CD8-positive, alpha-beta memory T cell (primary cell): ENCODE results near the gene AKAP13. TPM values are rescaled to one million over a fixed set of nuclear protein-coding genes. Genes with fewer than 3 reads are reported as not detected.

Source experiments
- CTCF ChIA-PET: fragments of 350-600 bp; sonication (Branson Sonifier 250); formaldehyde crosslinking; loops from one replicate; lab custom pipeline; 2021; ENCODE audit warnings: antibody characterized with exemption; lab: Charles Lee
- POLR2A ChIA-PET: fragments of 350-600 bp; sonication (Branson Sonifier 250); formaldehyde crosslinking; loops from one replicate; lab custom pipeline; 2021; ENCODE audit warnings: antibody characterized with exemption; lab: Charles Lee
- DNase-seq, 5 donors: peaks; one replicate each; pipeline versions ENCODE4 v3.0.0 to v3.0.0-alpha.2; 2020 to 2022; ENCODE audit warnings: mixed read lengths in 1 of 5
- H3K27ac ChIP-seq: one replicate; pipeline ENCODE4 v1.7.0; 2013; ENCODE audit warnings: low read depth, mild to moderate bottlenecking, low read length, moderate library complexity
- H3K27me3 ChIP-seq: 2 replicates; pipeline ENCODE4 v1.7.0; 2013; ENCODE audit warnings: low read length, mild to moderate bottlenecking; ENCODE audit not compliant: insufficient read depth, poor library complexity, severe bottlenecking
- H3K36me3 ChIP-seq: 2 replicates; pipeline ENCODE4 v1.7.0; 2013; ENCODE audit warnings: mild to moderate bottlenecking, low read length, moderate library complexity; ENCODE audit not compliant: insufficient read depth
- H3K4me1 ChIP-seq: 2 replicates; pipeline ENCODE4 v1.7.0; 2013; ENCODE audit warnings: mild to moderate bottlenecking, low read length, moderate library complexity; ENCODE audit not compliant: insufficient read depth
- H3K4me3 ChIP-seq: 2 replicates; pipeline ENCODE4 v1.7.0; 2013; ENCODE audit warnings: mild to moderate bottlenecking, low read length
- H3K9me3 ChIP-seq: 2 replicates; pipeline ENCODE4 v1.7.0; 2013; ENCODE audit warnings: mild to moderate bottlenecking, low read length
- H3K27ac Mint-ChIP-seq, 8 donors: one replicate each; pipeline ENCODE4 v1.8.0; 2020 to 2021; ENCODE audit warnings: mixed read lengths in 8 of 8, mild to moderate bottlenecking in 6 of 8, inconsistent platforms in 3 of 8, moderate library complexity in 3 of 8
- H3K27me3 Mint-ChIP-seq, 2 donors: one replicate each; pipeline ENCODE4 v1.8.0; 2020 to 2021; ENCODE audit warnings: mixed read lengths in 2 of 2, mild to moderate bottlenecking in 1 of 2, moderate library complexity in 1 of 2
- H3K36me3 Mint-ChIP-seq, 3 donors: one replicate each; pipeline ENCODE4 v1.8.0; 2020 to 2021; ENCODE audit warnings: mixed read lengths in 3 of 3, inconsistent platforms in 1 of 3, mild to moderate bottlenecking in 1 of 3
- H3K4me1 Mint-ChIP-seq, 3 donors: one replicate each; pipeline ENCODE4 v1.8.0; 2020 to 2021; ENCODE audit warnings: mixed read lengths in 3 of 3, inconsistent platforms in 1 of 3, mild to moderate bottlenecking in 1 of 3
- H3K4me3 Mint-ChIP-seq, 7 donors: one replicate each; pipeline ENCODE4 v1.8.0; 2020 to 2021; ENCODE audit warnings: mixed read lengths in 7 of 7, mild to moderate bottlenecking in 6 of 7, moderate library complexity in 4 of 7, inconsistent platforms in 2 of 7
- H3K9me3 Mint-ChIP-seq, 5 donors: one replicate each; pipeline ENCODE4 v1.8.0; 2020 to 2022; ENCODE audit warnings: mixed read lengths in 5 of 5, mild to moderate bottlenecking in 3 of 5, moderate library complexity in 2 of 5, inconsistent platforms in 1 of 5
- polyA plus RNA-seq: library from polyadenylated mRNA; unstranded; fragments of 300-500 nt; fragmentation: Illumina TruSeq; gene quantifications from one replicate; pipeline ENCODE4 v1.2.3, GENCODE V29; 2021
- total RNA-seq, 2 experiments: library from RNA; stranded (reverse); gene quantifications; one replicate each; pipeline ENCODE4 v1.2.3, GENCODE V29; 2021

The AKAP13 gene
- total and polyA plus RNA-seq, 3 experiments from 2014 or later: 109 to 234 (median 113) TPM

DNA sequence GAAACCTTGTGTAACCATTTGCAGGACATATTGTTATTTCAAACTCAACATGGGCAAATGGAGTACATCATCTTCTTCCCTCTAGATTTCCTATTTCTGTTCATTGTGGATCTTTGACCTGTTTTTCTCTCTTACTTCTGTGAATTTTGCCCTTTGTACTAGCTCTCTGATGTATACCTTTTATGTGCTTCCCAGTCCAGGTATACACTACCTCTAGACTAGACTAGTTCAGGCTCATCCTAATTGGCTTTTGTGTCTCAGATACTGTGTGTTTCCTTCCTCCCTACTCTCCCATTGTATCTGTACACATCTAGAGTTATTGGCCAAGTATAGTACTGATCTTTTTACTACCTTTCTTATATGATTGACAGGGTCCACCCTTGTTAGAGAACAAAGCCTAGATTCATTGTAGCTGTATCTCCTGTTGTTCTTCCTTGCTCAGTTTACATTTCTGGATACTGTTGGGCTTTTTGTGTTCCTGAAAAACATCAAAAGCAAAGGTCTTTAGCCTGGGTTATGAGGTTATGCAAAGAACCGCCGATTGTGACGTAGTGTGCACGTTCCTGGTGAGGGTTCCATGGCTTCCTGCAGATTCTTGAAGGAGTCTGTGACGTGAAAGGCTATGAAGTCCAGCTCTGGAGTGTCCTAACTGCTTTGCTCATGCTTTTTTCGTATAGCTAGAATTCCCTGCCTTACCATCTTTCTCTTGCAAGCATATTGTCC, 247.0 kb downstream of the AKAP13 start:
- H3K4me1 Mint-ChIP-seq: peaks cover 30 to 73% (median 69%) of the 10 kb centered on the region in 3 donors
- no peaks in the 10 kb centered on the region for H3K27me3 Mint-ChIP-seq
- Histone ChIP-seq H3K4me3 (no peak overlapping the region), H3K27me3 (no peaks in the 10 kb centered on the region), H3K4me1 (peaks cover 34% of the 10 kb centered on the region), H3K9me3 (no peaks in the 10 kb centered on the region), H3K27ac (no peak overlapping the region), H3K36me3 (no peaks in the 10 kb centered on the region)
- ChIA-PET POLR2A (interaction anchor here (1.4 to 4.7 kb wide), 2 partner anchors 18 to 64 kb away, joined by 5 to 25 read pairs; no protein-coding TSS in a partner anchor), CTCF (interaction anchor here (0.8 to 1.2 kb wide), 3 partner anchors 9 to 129 kb away, joined by 3 read pairs; no protein-coding TSS in a partner anchor)
- no peak for DNase-seq
- H3K36me3 Mint-ChIP-seq: peaks cover 0 to 51% (median 16%) of the 10 kb centered on the region in 3 donors
- H3K9me3 Mint-ChIP-seq: no peaks in the 10 kb centered on the region
- peak overlapping the region in 5 of 8 donors; percentile 13 to 82 (median 64) for H3K27ac Mint-ChIP-seq
- no peak overlapping the region for H3K4me3 Mint-ChIP-seq

DNA sequence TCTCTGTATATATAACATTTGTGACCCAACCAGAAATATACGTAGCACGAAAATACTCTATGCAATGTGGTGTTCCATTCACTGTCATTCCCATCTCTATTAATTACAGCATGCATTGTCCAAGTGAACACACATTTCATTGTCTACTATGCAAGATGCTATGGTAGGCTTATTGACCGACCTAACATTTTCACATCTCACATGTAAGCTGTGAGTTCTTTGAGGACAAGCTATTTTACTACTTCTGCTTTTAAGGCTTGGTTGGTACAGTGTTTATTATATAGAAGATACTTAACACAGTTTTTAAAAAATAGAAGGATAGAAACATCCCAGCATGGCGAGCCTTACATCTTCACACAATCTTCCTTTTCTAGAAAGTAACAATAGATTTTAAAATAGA, 249.9 kb downstream of the AKAP13 start:
- peak overlapping the region in 4 of 8 donors; percentile 26 to 96 (median 48) for H3K27ac Mint-ChIP-seq
- no peaks in the 10 kb centered on the region for H3K9me3 Mint-ChIP-seq
- H3K27me3 ChIP-seq: no peaks in the 10 kb centered on the region
- no peaks in the 10 kb centered on the region for H3K36me3 ChIP-seq
- CTCF ChIA-PET: interaction anchor here (1.1 kb wide), 1 partner anchor 77 kb away, joined by 3 read pairs; no protein-coding TSS in a partner anchor
- no peak overlapping the region for H3K4me3 Mint-ChIP-seq
- no peak overlapping the region for H3K27ac ChIP-seq
- H3K36me3 Mint-ChIP-seq: peaks cover 0 to 55% (median 18%) of the 10 kb centered on the region in 3 donors
- DNase-seq: no peak
- H3K27me3 Mint-ChIP-seq: no peaks in the 10 kb centered on the region
- H3K4me1 Mint-ChIP-seq: peaks cover 49 to 59% (median 52%) of the 10 kb centered on the region in 3 donors
- H3K9me3 ChIP-seq: no peaks in the 10 kb centered on the region
- H3K4me3 ChIP-seq: no peak overlapping the region
- POLR2A ChIA-PET: no interaction called here
- H3K4me1 ChIP-seq: peaks cover 15% of the 10 kb centered on the region

DNA sequence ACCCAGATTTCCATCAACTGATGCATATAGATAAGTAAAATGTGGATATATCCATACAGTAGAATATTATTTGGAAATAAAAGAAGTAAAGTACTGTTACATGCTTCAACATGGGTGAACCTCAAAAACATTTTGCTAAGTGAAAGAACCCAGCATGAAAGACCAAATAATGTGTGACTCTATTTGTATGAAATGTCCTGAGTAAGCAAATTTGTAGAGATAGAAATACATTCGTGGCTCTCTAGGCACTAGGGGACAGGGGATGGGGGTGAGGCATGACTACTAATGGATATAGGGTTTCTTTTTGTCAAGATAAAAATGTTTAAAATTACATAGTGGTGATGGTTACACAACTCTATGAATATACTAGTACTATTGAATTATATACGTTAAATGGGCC, 250.6 kb downstream of the AKAP13 start:
- CTCF ChIA-PET: no interaction called here
- Mint-ChIP-seq H3K36me3 (peaks cover 0 to 55% (median 21%) of the 10 kb centered on the region in 3 donors), H3K27me3 (no peaks in the 10 kb centered on the region), H3K9me3 (no peaks in the 10 kb centered on the region), H3K4me1 (peaks cover 49 to 57% (median 54%) of the 10 kb centered on the region in 3 donors), H3K27ac (peak overlapping the region in 2 of 8 donors; percentile 22), H3K4me3 (no peak overlapping the region)
- POLR2A ChIA-PET: no interaction called here
- no peak for DNase-seq
- Histone ChIP-seq H3K27ac (no peak overlapping the region), H3K9me3 (no peaks in the 10 kb centered on the region), H3K36me3 (no peaks in the 10 kb centered on the region), H3K4me3 (no peak overlapping the region), H3K4me1 (peaks cover 8% of the 10 kb centered on the region), H3K27me3 (no peaks in the 10 kb centered on the region)

DNA sequence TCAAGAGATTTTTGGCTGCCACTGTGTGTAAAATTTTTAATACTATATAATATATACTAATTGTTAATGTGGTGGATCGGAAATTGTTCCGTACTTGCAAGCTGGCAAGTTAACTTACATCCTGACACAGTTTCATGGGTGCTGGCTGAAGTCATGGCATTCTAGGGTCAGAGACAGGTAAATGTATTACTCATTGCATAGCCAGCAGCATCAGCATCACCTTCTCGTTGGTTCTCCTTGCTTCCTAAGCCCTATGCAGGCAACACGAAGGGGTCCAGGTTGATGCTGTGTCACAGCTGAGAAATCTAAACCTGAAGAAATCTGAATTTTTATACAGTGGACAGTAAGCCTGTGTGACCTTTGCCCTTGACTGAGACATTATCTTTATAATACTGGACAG, 251.6 kb downstream of the AKAP13 start:
- POLR2A ChIA-PET: no interaction called here
- Mint-ChIP-seq H3K9me3 (no peaks in the 10 kb centered on the region), H3K27me3 (no peaks in the 10 kb centered on the region), H3K27ac (peak overlapping the region in 3 of 8 donors; percentile 29 to 75 (median 58)), H3K4me1 (peaks cover 41 to 63% (median 54%) of the 10 kb centered on the region in 3 donors), H3K4me3 (no peak overlapping the region), H3K36me3 (peaks cover 0 to 50% (median 22%) of the 10 kb centered on the region in 3 donors)
- Histone ChIP-seq H3K4me3 (no peak overlapping the region), H3K9me3 (no peaks in the 10 kb centered on the region), H3K36me3 (no peaks in the 10 kb centered on the region), H3K4me1 (no peaks in the 10 kb centered on the region), H3K27ac (no peak overlapping the region), H3K27me3 (no peaks in the 10 kb centered on the region)
- CTCF ChIA-PET: no interaction called here
- no peak for DNase-seq

DNA sequence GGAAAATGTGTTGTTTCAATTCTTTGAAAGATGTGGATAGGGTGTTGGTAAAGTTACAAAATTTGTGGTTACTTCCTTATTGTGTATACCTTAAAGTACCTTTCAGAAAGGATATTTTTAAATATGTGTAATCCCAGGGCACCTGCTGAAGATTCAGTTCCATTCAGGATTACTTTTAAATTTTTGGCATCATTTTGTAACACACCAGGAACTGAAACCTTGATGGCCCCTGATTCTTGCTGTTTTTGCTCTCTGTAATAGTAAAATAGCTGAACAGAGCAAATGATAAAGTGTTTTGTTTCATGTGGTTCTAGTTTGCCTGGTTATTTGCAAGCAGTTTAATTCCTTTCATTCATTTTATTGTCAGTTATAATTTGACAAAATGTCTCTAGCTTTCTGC, 253.5 kb downstream of the AKAP13 start:
- Histone ChIP-seq H3K36me3 (no peaks in the 10 kb centered on the region), H3K27me3 (no peaks in the 10 kb centered on the region), H3K4me3 (no peak overlapping the region), H3K27ac (no peak overlapping the region), H3K9me3 (no peaks in the 10 kb centered on the region), H3K4me1 (no peaks in the 10 kb centered on the region)
- CTCF ChIA-PET: no interaction called here
- Mint-ChIP-seq H3K27ac (peak overlapping the region in 2 of 8 donors; percentile 41 to 64), H3K4me3 (no peak overlapping the region), H3K36me3 (peaks cover 0 to 41% (median 17%) of the 10 kb centered on the region in 3 donors), H3K4me1 (peaks cover 35 to 72% (median 49%) of the 10 kb centered on the region in 3 donors), H3K9me3 (no peaks in the 10 kb centered on the region), H3K27me3 (no peaks in the 10 kb centered on the region)
- POLR2A ChIA-PET: no interaction called here
- no peak for DNase-seq

DNA sequence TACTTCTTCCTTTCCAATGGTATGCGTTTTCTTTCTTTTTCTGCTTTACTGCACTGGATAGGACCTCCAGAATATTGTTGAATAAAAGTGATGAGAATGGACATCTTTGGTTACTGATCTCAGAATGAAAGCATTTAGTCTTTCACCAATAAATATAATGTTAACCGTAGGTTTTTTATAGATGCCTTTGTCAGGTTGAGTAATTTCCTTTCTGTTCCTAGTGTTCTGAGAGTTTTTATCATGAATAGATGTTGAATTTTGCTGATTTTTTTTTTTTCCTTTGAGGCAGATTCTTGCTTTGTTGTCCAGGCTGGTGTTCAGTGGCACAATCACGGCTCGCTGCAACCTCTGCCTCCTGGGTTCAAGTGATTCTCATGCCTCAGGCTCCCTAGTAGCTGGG, 255.9 kb downstream of the AKAP13 start:
- no peak overlapping the region for H3K4me3 Mint-ChIP-seq
- Histone ChIP-seq H3K9me3 (no peaks in the 10 kb centered on the region), H3K4me1 (no peaks in the 10 kb centered on the region), H3K27ac (no peak overlapping the region), H3K4me3 (no peak overlapping the region), H3K36me3 (peaks cover 6% of the 10 kb centered on the region), H3K27me3 (no peaks in the 10 kb centered on the region)
- ChIA-PET CTCF (no interaction called here), POLR2A (no interaction called here)
- DNase-seq: no peak
- peaks cover 4 to 46% (median 23%) of the 10 kb centered on the region in 3 donors for H3K36me3 Mint-ChIP-seq
- peak overlapping the region in 1 of 8 donors; percentile 22 for H3K27ac Mint-ChIP-seq
- H3K9me3 Mint-ChIP-seq: no peaks in the 10 kb centered on the region
- H3K4me1 Mint-ChIP-seq: peaks cover 23 to 66% (median 51%) of the 10 kb centered on the region in 3 donors
- no peaks in the 10 kb centered on the region for H3K27me3 Mint-ChIP-seq

DNA sequence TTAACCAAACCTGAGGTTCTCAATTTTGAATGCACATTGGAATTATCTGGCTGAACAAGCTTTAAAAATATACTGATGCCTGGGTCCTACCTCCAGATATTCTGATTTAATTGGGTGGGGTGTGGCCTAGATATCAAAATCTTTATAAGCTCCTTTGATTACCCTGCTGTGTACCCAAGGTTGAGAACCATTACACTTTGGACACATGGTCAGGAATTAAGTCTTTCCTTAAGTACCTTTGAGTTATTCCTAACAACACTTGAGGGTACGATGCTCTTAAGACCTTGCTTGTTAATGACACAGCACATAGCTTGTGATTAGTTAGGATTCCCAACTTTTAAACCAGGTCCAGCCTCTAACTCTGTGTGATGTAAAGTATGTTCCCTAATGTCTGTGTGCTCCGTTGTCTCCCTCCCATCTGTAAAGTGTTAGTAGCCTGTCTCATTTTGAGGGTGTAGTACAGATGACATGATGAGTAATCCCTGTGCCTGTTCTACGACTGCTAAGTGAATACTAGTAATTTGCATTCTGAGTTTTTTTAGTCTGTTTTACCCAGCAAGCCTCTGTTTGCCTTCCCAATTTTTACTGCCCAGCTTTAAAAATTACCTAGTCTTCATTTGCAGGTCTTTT, 259.5 kb downstream of the AKAP13 start:
- peaks cover 6% of the 10 kb centered on the region for H3K36me3 ChIP-seq
- POLR2A ChIA-PET: no interaction called here

More for the DNA sequence above, 259.5 kb downstream of the AKAP13 start:
- peaks cover 4 to 60% (median 25%) of the 10 kb centered on the region in 3 donors for H3K36me3 Mint-ChIP-seq
- DNase-seq: no peak
- peaks cover 3% of the 10 kb centered on the region for H3K4me1 ChIP-seq
- H3K27ac Mint-ChIP-seq: peak overlapping the region in 5 of 8 donors; percentile 5 to 69 (median 46)
- no peak overlapping the region for H3K4me3 Mint-ChIP-seq
- no peaks in the 10 kb centered on the region for H3K27me3 ChIP-seq
- no peak overlapping the region for H3K4me3 ChIP-seq
- H3K9me3 Mint-ChIP-seq: no peaks in the 10 kb centered on the region
- no peaks in the 10 kb centered on the region for H3K9me3 ChIP-seq
- CTCF ChIA-PET: no interaction called here
- peaks cover 26 to 70% (median 51%) of the 10 kb centered on the region in 3 donors for H3K4me1 Mint-ChIP-seq
- no peak overlapping the region for H3K27ac ChIP-seq
- H3K27me3 Mint-ChIP-seq: no peaks in the 10 kb centered on the region
